BLaER1 (cell line): ENCODE results near the gene EIF4A2.

Experiments used
- H3K27ac ChIP-seq: shearing (Covaris generic); formaldehyde crosslinking; 2 replicates; pipeline ENCODE4 v1.8.1; 2022
- H3K27me3 ChIP-seq: shearing (Covaris generic); formaldehyde crosslinking; 2 replicates; pipeline ENCODE4 v1.8.1; 2022
- H3K36me3 ChIP-seq: shearing (Covaris generic); formaldehyde crosslinking; 2 replicates; pipeline ENCODE4 v1.8.1; 2022
- H3K4me1 ChIP-seq: shearing (Covaris generic); formaldehyde crosslinking; 2 replicates; pipeline ENCODE4 v1.8.1; 2022
- H3K4me2 ChIP-seq: shearing (Covaris generic); formaldehyde crosslinking; 2 replicates; pipeline ENCODE4 v1.8.1; 2022
- H3K4me3 ChIP-seq: shearing (Covaris generic); formaldehyde crosslinking; 2 replicates; pipeline ENCODE4 v1.8.1; 2022
- H3K9ac ChIP-seq: shearing (Covaris generic); formaldehyde crosslinking; 2 replicates; pipeline ENCODE4 v1.8.1; 2022
- H3K9me3 ChIP-seq: shearing (Covaris generic); formaldehyde crosslinking; 2 replicates; pipeline ENCODE4 v1.8.1; 2022
- H4K20me1 ChIP-seq: shearing (Covaris generic); formaldehyde crosslinking; 2 replicates; pipeline ENCODE4 v1.8.1; 2022
- Cebpa-rat ChIP-seq: shearing (Covaris generic); IDR thresholded peaks from 2 replicates; pipeline ENCODE4 v1.8.1; 2022

The EIF4A2 gene

GRCh38 chr3:186784820-186785494 is 1.6 kb downstream of the EIF4A2 start:
- Histone ChIP-seq H3K27ac (peak overlapping the region; percentile 100), H3K4me2 (peak overlapping the region; percentile 87), H3K4me1 (peaks cover 39% of the 10 kb centered on the region), H3K9me3 (no peaks in the 10 kb centered on the region), H3K4me3 (peak overlapping the region; percentile 89), H3K27me3 (no peaks in the 10 kb centered on the region), H4K20me1 (peaks cover 64% of the 10 kb centered on the region), H3K36me3 (peaks cover 60% of the 10 kb centered on the region), H3K9ac (peak overlapping the region; percentile 100)
- no peak; the same call in 1 of the 2 replicates for TF ChIP-seq Cebpa-rat

- Histone ChIP-seq H3K27ac (peak overlapping the region; percentile 100; the same call in 1 of the 2 replicates), H4K20me1 (peaks cover 70% of the 10 kb centered on the region)
These were observed 2.2 kb downstream of the EIF4A2 start for GRCh38 chr3:186785495-186786018.

GRCh38 chr3:186786922-186787321 is 3.5 kb downstream of the EIF4A2 start:
- H3K36me3 ChIP-seq = peaks cover 79% of the 10 kb centered on the region
- H3K9ac ChIP-seq = peak overlapping the region; percentile 100; the same call in 1 of the 2 replicates
- H3K4me2 ChIP-seq = peak overlapping the region; percentile 87
- no peak for TF ChIP-seq Cebpa-rat
- H4K20me1 ChIP-seq = peaks cover 83% of the 10 kb centered on the region
- H3K27me3 ChIP-seq = no peaks in the 10 kb centered on the region
- no peaks in the 10 kb centered on the region for H3K9me3 ChIP-seq
- peak overlapping the region; percentile 89 for H3K4me3 ChIP-seq
- peaks cover 39% of the 10 kb centered on the region for H3K4me1 ChIP-seq
- H3K27ac ChIP-seq = no peak overlapping the region

More at GRCh38 chr3:186785495-186786018, 2.2 kb downstream of the EIF4A2 start:
- no peaks in the 10 kb centered on the region for H3K9me3 ChIP-seq
- H3K4me2 ChIP-seq = peak overlapping the region; percentile 87
- H3K4me3 ChIP-seq = peak overlapping the region; percentile 89
- no peak for TF ChIP-seq Cebpa-rat
- peak overlapping the region; percentile 100 for H3K9ac ChIP-seq
- no peaks in the 10 kb centered on the region for H3K27me3 ChIP-seq
- H3K36me3 ChIP-seq = peaks cover 66% of the 10 kb centered on the region
- peaks cover 39% of the 10 kb centered on the region for H3K4me1 ChIP-seq

- H3K4me2 ChIP-seq = peak overlapping the region; percentile 87
- no peak overlapping the region for H3K27ac ChIP-seq
- peak overlapping the region; percentile 100; the same call in 1 of the 2 replicates for H3K9ac ChIP-seq
- peaks cover 88% of the 10 kb centered on the region for H3K36me3 ChIP-seq
- no peaks in the 10 kb centered on the region for H3K27me3 ChIP-seq
- H3K4me1 ChIP-seq = peaks cover 31% of the 10 kb centered on the region
- no peaks in the 10 kb centered on the region for H3K9me3 ChIP-seq
- H3K4me3 ChIP-seq = no peak overlapping the region; the same call in 1 of the 2 replicates
- peaks cover 89% of the 10 kb centered on the region for H4K20me1 ChIP-seq
- TF ChIP-seq Cebpa-rat = no peak
These were observed 4.5 kb downstream of the EIF4A2 start for GRCh38 chr3:186787642-186788481.

GRCh38 chr3:186788482-186789370 is 5.3 kb downstream of the EIF4A2 start:
- H3K4me1 ChIP-seq = peaks cover 31% of the 10 kb centered on the region
- H4K20me1 ChIP-seq = peaks cover 88% of the 10 kb centered on the region
- H3K36me3 ChIP-seq = peaks cover 97% of the 10 kb centered on the region
- no peak overlapping the region for H3K27ac ChIP-seq
- H3K4me2 ChIP-seq = peak overlapping the region; percentile 87; the same call in 1 of the 2 replicates
- H3K27me3 ChIP-seq = no peaks in the 10 kb centered on the region
- no peak for TF ChIP-seq Cebpa-rat
- H3K4me3 ChIP-seq = no peak overlapping the region
- H3K9ac ChIP-seq = no peak overlapping the region
- H3K9me3 ChIP-seq = no peaks in the 10 kb centered on the region

- no peak overlapping the region for H3K4me2 ChIP-seq
- H3K4me1 ChIP-seq = peaks cover 31% of the 10 kb centered on the region
- H3K27me3 ChIP-seq = no peaks in the 10 kb centered on the region
- H3K9me3 ChIP-seq = no peaks in the 10 kb centered on the region
- H3K36me3 ChIP-seq = peaks cover 99% of the 10 kb centered on the region
- peaks cover 78% of the 10 kb centered on the region for H4K20me1 ChIP-seq
- H3K9ac ChIP-seq = no peak overlapping the region
- no peak overlapping the region for H3K27ac ChIP-seq
- H3K4me3 ChIP-seq = no peak overlapping the region
- no peak for TF ChIP-seq Cebpa-rat
These were observed 6.3 kb downstream of the EIF4A2 start for GRCh38 chr3:186789554-186790260.

- Histone ChIP-seq H4K20me1 (peaks cover 71% of the 10 kb centered on the region), H3K27ac (no peak overlapping the region), H3K27me3 (no peaks in the 10 kb centered on the region), H3K4me1 (peaks cover 24% of the 10 kb centered on the region), H3K4me2 (no peak overlapping the region), H3K4me3 (no peak overlapping the region), H3K36me3 (peaks cover 99% of the 10 kb centered on the region), H3K9ac (no peak overlapping the region), H3K9me3 (no peaks in the 10 kb centered on the region)
- TF ChIP-seq Cebpa-rat = no peak
These were observed 7.0 kb downstream of the EIF4A2 start for GRCh38 chr3:186790261-186790981.

- H4K20me1 ChIP-seq = no peaks in the 10 kb centered on the region
- no peak overlapping the region for H3K4me2 ChIP-seq
- H3K36me3 ChIP-seq = peaks cover 92% of the 10 kb centered on the region
- TF ChIP-seq Cebpa-rat = no peak
- H3K9me3 ChIP-seq = no peaks in the 10 kb centered on the region
- no peak overlapping the region for H3K9ac ChIP-seq
- H3K27me3 ChIP-seq = no peaks in the 10 kb centered on the region
- H3K4me1 ChIP-seq = no peaks in the 10 kb centered on the region
- no peak overlapping the region for H3K4me3 ChIP-seq
- no peak overlapping the region for H3K27ac ChIP-seq
These were observed 15.0 kb downstream of the EIF4A2 start for GRCh38 chr3:186798239-186798874.
